ENCODE data around the gene ADISSP.

ADISSP gene

GRCh38 chr20:3767427-3768341 is at the start of gene ADISSP:
ADISSP (minus strand) TSS chr20:3767753; CDS start chr20:3760100, 7,653 bp downstream.
- peak; percentile 97 for DNase-seq

- no peak for DNase-seq
Observed at GRCh38 chr20:3815703-3816315, 48.3 kb upstream of the ADISSP start.

GRCh38 chr20:3814928-3815495 is 47.5 kb upstream of the ADISSP start:
- DNase-seq: no peak

GRCh38 chr20:3813848-3814581 is 46.5 kb upstream of the ADISSP start:
- no peak for DNase-seq

DNA sequence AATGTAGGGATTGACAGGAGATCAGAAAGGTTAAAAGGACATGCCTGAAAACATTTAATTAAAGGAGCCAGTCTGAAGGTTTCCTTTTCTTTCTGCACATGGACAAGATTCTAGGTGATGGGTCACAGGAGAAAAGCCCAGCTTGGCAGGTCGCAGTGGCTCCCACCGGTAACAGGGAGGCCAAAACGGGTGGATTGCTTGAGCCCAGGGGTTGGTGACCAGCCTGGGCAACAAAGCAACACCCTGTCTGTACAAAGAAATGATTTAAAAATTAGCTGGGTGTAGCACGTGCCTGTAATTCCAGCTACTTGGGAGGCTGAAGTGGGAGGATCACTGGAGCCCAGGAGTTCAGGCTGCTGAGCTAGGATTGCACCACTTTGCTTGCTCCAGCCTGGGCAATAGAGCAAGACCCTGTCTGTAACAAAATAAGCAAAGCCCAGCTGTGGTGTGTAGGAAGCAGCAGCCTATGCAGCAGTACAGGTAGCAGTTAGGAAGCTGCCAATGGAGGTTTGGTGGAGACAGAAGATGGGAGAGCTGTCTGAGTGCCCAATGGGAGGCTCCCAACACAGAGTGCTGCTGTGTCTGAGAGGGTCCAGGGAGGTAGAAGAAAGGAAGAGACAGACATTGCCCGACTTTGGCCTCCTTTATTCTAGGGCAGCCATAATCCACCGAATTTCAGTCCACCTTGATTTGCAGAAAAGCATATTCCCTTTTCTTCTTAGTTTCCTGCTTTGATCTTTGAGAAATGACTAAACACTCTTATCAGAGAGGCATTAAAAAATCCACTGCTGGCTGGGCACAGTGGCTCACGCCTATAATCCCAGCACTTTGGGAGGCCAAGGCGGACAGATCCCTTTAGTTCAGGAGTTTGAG is 45.7 kb upstream of the ADISSP start:
- DNase-seq: no peak

DNA sequence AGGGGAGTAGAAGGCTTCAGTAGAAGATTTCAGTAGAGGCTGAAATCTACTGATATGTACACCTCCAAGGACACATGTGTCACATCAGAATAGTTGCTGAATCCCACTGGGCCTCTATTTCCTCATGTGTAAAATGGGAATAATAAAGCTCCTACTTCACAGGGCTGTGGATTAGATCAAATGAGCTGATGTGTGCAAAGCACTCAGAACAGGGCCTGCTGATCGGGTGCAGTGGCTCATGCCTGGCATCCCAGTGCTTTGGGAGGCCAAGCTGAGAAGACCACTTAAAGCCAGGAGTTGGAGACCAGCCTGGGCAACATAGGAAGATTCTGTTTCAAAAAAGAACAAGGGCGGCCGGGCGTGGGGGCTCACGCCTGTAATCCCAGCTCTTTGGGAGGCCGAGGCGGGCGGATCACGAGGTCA is 44.7 kb upstream of the ADISSP start:
- DNase-seq: no peak

DNA sequence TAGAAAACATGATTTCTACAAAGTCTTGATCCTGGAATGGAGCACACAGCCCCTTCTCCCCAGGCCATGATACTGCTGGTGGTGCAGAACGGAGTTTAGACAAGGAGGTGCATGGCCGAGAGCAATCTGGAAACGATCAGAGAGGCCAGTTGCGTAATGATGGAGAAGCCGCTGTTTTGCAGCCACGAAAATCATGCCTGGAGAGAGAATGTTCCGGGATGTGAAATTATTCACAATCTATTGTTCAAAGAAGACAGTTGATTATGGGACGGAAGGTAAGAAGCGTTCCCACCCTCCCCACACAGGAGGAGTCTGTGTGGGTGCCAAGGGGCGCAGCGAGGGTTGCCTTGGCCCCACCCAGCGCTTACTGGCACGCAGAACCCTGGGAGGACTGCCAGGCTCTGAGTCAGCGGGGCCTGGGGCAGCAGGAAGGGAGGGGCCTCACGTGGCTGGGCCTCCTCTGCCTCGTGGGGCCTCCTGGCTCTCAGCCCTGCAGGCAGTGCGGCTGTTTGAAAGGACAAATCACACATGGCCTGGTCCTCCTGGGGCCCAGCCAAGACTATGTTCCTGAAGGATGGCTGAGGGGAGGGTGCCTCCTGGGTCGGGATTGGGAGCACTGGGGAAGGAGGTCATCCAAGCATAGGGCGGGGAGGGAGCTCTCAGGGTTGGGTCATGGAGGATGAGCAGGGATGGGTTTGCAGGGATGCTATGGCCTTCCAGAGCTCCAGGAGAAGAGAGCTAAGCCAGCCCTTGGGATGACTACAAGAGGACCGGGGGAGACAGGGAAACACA is 44.1 kb upstream of the ADISSP start:
- peak; percentile 92 for DNase-seq

DNA sequence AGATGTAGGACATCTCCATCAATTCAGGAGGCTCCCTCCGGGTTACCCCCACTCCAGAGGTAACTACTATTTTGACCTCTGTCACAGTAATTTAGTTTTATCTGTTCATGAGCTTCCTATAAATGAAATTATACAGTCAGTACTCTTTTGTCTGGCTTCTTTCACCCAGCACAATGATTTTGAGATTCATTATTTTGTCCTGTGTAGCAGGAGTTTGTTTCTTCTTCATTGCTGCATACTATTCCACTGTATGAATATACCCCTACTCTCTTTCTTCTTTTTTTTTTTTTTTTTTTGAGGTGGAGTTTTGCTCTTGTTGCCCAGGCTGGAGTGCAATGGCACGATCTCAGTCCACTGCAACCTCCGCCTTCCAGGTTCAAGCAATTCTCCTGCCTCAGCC is 41.0 kb upstream of the ADISSP start:
- no peak for DNase-seq

DNA sequence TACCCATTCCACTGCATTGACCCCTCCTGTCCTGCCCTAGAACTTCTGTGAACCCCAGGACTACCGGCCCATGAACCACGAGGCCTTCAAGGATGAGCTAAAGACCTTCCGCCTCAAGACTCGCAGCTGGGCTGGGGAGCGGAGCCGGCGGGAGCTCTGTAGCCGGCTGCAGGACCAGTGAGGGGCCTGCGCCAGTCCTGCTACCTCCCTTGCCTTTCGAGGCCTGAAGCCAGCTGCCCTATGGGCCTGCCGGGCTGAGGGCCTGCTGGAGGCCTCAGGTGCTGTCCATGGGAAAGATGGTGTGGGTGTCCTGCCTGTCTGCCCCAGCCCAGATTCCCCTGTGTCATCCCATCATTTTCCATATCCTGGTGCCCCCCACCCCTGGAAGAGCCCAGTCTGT is 37.2 kb upstream of the ADISSP start:
- DNase-seq: no peak

DNA sequence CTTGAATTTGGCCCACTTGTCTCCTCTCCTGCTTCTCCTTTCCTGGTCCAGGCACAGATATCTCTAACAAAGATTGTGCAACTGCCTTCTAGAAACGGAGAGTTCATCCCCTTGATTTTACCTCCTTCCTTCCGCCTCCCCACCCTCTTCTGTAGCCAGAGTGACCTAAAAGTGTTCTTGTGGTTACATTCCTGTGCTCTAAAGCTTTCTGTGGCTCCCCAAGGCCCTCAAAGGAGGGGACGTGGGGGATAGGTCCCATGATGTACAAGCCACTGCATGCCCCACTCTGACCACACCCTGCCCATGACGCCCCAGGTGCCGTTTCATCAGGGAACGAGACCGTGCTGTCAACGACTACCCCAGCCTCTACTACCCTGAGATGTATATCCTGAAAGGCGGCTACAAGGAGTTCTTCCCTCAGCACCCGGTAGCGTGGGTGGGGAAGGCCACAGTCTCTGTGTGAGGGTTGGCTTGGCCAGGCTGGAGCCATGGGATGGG is 36.8 kb upstream of the ADISSP start:
- no peak for DNase-seq

GRCh38 chr20:3803854-3804253 is 36.3 kb upstream of the ADISSP start:
- no peak for DNase-seq

- no peak for DNase-seq
Observed at GRCh38 chr20:3803289-3803688, 35.7 kb upstream of the ADISSP start.

- DNase-seq: no peak
Observed at GRCh38 chr20:3802524-3803239, 35.1 kb upstream of the ADISSP start.

DNA sequence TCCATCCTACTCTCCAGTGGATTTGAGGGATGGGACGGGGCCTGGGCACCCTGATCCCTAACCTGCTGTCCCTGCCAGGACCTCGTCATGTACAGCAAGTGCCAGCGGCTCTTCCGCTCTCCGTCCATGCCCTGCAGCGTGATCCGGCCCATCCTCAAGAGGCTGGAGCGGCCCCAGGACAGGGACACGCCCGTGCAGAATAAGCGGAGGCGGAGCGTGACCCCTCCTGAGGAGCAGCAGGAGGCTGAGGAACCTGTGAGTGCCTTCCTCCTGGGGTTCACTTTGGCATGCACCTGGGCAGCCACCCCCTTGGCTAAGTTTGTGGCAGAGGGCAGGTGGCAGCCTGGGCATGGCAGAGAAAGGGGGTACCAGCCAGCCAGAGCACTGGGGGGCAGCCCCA is 34.3 kb upstream of the ADISSP start:
- no peak for DNase-seq

DNA sequence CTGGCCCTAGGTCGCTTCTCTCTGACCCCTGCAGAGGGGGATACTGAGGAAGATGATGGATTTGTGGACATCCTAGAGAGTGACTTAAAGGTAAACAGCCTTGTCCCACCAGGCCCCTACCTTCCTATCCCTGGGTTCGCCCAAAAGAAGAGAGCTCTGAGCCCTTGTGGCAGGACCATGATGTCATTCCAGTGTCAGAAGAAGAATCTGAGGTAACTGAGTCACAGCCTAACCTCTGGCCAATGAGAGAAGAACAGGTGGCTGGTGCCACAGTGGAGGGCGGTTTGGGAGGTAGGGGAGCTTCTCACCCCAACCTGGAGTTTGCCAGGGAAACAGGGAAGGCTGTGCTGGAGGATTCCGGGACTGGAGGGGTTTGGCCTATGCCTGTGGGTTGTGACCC is 33.7 kb upstream of the ADISSP start:
- DNase-seq: no peak

DNA sequence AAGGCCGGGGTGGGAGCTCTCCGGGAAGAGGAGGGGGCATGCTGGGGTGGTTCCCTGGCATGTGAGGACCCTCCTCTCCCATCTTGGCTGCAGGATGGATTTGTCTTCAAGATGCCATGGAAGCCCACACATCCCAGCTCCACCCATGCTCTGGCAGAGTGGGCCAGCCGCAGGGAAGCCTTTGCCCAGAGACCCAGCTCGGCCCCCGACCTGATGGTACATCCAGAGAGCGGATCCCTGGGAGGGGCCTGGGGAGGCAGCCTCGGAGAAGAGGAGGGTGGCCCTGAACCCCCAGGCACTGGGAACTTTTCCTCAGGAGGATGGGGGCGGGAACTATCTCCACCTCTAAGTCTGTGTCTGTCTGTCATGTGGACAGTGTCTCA is 33.3 kb upstream of the ADISSP start:
- no peak for DNase-seq

DNA sequence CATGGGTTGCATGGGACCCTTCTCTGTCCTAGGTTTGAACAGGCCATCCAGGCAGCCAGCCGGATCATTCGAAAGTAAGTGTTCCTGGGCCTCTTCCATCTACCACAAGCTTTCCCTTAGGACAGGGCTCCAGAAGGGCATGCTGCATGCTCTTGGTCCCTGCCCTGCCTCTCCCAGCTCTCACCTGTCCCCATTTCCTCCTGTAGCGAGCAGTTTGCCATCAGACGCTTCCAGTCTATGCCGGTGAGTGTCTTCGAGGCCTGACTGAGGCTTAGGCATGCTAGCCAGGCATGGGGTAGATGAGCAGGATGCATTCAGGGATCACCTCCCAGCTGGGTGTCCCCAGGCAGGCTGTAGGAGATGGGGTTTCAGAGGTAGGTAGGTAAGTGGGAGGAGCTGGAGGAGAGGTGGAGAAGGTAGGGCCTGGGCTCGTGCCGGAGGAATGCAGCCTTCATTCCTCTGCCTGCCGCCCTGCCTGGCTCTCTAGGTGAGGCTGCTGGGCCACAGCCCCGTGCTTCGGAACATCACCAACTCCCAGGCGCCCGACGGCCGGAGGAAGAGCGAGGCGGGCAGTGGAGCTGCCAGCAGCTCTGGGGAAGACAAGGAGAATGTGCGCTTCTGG is 32.8 kb upstream of the ADISSP start:
- DNase-seq: no peak

- no peak for DNase-seq
Observed at GRCh38 chr20:3798908-3799248, 31.3 kb upstream of the ADISSP start.

DNA sequence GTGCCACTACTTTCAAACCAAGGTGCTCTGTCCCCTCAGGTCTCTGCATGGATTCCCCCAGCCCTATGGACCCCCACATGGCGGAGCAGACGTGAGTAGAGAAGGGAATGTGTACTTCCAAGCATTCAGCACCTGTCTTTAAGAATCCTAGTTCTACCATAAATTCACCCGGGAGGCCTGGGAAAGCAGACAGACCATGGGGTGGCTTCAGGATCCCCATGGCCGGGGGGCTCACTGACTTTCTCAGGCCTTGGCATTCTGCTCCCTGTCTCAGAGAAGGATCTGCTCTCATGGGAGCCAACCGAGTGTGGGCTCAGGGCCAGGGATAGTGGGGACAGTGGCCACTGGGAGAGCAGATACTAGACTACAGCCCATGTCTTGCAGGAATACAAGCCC is 30.8 kb upstream of the ADISSP start:
- no peak for DNase-seq

Data from NCI-H774 (cell line).